ENCODE data around the gene CCDC146.
"Not testable (repeated sequence)": the region's sequence is repeated elsewhere in the genome, so short reads cannot be mapped to it uniquely, and the experiment has no call there.

CCDC146 gene

DNA sequence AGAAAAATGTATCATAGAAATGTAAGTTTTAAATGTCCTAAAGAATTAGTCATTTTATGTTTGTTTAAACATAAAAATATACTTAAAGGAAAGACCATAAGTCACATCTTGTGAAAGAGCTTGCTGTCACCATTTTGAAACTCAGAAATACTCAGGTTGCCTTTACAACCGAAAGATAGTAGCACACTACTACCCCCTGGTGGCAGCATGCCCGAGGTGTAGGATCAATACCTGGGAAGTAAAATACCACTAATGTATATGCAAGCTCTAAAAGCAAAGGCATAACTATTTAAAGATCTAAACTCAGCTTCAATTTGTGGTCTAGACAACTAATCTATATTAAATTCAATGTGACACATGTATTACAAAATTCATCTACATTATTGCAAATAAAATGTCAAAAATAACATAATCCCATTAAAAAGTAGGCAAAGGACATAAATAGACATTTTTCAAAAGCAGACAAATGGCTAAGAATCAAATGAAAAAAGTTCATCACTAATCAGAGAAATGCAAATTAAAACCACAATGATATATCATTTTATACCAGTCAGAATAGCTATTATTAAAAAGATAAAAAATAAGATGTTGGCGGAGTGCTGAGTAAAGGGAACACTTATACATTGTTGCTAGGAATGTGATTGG is 124.9 kb downstream of the CCDC146 start:
- peak; percentile 78 for DNase-seq

GRCh38 chr7:77248154-77248553 is 125.7 kb downstream of the CCDC146 start:
- no peak for DNase-seq

DNA sequence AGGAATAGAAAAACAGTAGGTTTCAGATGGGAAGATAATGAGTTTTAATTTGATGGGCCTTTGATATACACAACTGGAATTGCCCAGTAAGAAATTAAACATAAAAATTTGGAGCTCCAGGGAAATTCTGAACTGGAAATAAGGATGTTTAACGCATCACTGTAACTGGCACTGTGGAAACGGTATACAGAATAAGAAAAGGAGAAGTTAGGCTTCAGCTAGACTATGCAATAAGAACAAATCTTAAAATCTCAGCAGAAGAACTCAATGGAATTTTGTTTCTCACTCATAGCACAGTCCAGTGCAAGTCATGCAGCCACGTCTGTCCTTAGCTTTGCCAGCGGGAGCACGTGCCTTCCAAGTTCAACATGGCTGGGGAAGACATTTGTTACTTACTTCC is 130.1 kb downstream of the CCDC146 start:
- no peak for DNase-seq

DNA sequence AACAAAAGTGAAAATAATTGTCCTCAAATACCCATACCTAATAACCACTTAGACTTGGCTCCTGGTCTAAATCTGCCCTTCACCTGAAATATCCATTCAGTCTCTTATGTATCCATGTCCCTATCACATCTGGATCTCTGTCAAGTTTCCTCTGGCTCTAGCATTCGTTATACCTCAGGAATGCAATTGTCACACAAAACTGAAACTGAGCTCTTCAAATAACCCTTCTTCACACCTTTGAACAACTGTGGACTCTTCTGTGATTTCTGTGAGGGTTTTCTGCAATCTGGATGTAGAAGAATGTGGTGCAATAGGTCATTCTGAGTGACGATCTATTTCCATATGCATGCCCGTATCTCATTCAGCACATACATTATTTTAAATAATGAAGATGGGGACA is 130.7 kb downstream of the CCDC146 start:
- no peak for DNase-seq

DNA sequence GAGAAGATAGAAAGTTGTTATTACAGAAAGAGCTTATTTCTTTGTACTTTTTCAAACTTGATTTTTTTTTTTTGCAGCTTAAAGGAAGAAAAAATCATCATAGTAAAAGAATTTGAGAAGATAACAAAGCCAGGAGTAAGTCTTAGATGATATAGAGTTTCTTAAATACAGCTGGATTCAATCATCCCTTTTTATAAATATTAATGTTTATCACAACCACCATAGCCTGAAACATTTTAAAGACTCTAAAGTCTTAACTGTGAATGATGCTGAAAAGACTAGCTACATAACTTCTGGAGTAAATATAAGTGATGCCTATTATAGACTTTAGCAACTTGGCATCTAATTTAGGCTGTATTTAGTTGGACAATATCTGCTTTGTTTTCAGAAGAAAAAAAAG is 132.0 kb downstream of the CCDC146 start:
- DNase-seq, result no peak

- no peak for DNase-seq
Observed at GRCh38 chr7:77254915-77255314, 132.5 kb downstream of the CCDC146 start.

DNA sequence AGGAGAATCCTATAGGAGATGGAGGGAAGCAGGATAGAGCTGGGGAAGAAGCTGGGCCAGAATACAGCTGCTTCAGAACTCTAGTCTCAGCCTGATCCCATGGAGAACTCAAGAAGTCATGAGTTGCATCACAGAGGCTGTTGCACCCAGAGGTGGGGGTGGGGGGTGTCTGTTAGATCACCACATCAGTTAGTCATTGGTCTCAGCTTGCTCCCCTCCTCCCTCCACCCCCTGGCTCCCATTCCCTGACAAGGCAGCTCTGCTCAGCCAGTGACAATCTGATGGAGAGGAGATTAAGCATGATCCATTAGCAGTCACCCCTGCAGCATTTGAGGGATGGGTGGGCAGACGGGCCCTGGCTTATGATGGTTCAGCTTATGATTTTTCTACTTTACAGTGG is 135.6 kb downstream of the CCDC146 start:
- DNase-seq, result no peak

DNA sequence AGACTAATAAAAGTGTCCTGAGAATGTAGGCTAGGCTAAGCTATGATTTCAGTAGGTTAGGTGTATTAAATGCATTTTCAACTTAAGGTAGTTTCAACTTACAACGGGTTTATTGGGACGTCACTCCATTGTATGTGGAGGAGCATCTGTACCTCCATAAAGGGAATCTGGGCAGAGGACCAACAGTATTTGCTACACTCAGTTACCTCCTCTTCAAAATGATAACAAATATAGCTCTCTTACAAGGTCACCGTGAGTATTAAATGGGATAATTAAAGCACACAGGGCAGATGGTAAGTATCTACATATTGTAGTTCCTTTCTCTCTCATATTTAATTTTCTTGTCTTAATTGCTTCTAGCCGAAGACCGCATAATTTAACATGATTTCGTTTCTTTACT is 136.2 kb downstream of the CCDC146 start:
- no peak for DNase-seq

GRCh38 chr7:77262316-77262715 is 139.9 kb downstream of the CCDC146 start:
- no peak for DNase-seq

GRCh38 chr7:77265666-77266065 is 143.3 kb downstream of the CCDC146 start:
- DNase-seq, result no peak

- no peak for DNase-seq
Observed at GRCh38 chr7:77266291-77266794, 143.9 kb downstream of the CCDC146 start.

DNA sequence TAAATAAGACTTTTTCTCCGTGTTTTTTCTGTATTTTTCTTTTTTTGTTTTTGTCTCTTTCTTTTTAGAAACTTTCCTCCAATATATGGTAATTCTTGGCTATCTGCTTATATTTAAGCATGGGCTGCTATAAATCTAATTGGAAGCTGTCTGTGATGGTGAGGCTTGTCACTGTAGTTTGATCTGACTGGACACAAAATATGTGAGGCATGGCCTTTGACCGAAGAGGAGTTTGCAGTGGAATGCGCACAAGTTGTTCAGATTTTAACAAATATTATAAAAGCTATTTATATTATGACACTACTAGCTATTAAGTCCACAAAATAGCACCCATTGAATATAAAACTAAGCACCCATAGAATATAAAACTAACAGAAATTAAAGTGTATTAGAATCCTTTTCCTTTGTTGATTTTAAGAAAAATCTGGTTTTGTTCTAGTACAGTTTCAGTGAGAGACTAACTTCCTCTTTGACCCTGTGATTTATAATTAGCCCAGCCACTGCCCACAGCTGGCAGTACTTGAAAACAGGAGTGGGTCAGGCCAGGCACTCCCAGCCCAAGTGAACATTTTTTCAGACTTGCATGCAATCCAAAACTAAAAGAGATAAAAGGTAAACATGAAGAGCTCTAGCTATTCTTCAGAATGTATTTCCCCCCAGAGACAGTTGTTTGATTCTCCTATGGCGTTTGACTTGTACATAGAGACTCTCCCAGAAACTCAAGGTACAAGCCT is 147.1 kb downstream of the CCDC146 start:
- DNase-seq, result no peak

- no peak for DNase-seq
Observed at GRCh38 chr7:77270094-77270480, 147.7 kb downstream of the CCDC146 start.

DNA sequence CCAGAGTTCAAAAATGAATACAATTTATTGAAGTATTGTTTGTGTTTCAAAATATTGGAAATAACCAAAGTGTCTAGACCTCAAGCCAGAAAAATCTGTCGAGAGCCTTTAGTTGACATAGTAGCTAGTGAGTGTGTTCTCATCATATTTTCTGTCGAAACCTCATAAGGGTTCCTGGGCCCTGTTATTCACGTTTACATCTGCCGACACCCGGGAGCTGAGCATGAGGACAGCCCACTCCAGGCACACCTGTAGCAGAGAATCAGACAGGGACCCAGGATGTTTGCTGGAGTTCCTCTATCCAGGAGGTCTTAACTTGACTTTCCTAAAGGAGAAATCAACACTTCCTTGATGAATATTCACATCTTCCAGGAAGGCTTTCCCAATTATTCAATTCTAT is 149.4 kb downstream of the CCDC146 start:
- DNase-seq, result no peak

DNA sequence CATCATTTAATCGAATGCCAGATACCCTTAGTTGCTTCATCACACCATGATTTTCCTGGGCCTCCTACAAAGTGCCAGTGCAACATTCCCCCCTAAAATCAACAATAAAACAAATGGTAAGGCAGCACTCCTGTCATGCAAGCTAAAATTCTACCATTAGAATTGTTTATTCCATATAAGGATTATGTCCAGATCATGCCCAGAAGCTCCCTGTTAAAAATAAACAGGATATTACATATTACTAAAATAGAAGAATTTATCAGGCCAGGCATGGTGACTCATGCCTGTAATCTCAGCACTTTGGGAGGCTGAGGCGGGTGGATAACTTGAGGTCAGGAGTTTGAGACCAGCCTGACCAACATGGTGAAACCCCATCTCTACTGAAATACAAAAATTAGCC is 153.2 kb downstream of the CCDC146 start:
- not testable (repeated sequence) for DNase-seq

- no peak for DNase-seq
Observed at GRCh38 chr7:77276120-77276519, 153.7 kb downstream of the CCDC146 start.

DNA sequence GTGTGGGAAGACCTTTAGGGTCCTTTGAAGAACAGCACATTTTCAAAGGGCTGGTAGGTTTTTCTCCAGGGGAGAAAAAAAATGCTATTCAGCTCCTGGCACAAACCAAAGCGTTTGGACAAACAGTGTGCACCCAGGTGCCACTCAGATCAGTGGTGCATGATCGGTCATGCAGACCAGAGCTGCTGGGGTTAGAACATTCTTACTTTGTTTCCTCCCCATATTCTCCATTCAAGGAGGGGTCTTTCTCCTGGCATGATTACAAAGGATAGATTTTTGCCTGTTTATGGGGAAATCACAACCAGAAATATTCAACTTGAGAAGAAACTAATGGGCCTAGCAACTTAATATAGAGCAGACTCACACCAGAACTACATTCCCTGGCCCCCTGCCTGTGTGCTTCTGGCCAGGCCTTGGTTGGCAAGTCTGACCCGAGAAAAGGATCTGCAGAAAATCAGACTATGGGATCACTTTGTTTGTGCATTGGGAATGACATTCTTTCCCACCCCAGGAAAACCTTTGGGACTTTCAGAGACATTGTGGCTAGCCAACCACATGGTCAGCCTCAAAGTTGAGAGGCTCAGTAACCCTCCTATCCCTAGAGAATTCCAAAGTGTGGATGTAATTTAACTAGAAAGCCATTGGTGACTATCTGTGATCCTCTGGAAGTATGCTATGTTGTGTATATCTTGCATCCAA is 159.5 kb downstream of the CCDC146 start:
- DNase-seq, result no peak

- no peak for DNase-seq
Observed at GRCh38 chr7:77282897-77283296, 160.5 kb downstream of the CCDC146 start.

DNA sequence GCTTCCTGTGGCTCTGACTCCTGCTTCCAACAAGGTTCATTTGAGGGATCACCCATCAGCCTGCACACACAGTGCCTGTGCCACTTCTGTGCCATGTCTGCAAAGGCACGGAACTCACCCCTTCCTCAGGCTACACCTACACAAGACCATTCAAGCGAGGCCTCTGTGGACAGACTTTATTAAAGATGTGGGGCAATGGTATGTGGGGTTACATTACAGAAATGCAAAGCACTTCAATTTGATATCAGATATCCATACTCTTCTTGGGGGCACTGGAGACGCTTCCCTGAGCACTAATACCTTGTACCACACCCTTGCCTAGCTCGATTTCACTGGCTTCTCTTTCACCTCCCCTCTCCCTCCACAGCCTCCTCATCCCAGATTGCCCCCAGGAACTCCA is 161.6 kb downstream of the CCDC146 start:
- DNase-seq, result no peak

DNA sequence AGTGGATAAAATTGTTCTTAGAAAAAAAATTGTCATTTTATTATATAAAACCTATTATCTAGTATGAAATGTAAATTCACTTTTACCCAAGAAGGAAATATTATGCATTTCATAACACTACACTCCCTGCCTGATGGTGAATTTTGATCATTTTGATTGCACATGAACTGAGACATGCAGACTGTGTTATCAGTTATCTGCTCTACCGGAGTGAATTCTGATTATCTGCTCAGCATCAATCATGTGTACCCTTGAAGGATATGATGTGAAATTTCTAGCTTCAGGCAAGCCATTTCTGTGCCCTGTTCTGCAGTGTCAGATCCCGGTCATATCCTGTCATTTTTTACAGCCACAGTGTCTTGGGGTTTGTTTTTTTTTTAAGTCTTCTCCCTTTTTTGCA is 162.2 kb downstream of the CCDC146 start:
- no peak for DNase-seq

- DNase-seq, result no peak
Observed at GRCh38 chr7:77288676-77289320, 166.4 kb downstream of the CCDC146 start.

DNA sequence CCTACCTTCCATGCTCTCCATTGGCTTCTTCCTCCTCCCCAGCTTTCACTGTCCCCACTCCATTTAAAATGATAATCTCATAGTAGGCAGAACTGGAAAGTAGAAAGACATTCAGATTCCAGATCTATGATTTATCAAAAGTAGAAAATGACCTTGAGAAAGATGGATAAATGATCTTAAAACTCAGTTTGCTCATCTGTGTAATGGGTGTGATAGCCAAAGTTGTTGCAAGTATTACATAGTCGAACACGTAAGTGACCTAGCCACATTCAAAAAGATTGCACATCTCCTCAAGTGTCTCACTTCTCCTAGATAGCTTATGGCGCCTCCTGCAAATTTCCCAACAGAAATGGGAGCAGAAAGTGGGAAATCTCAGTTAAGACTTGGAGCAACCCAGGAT is 167.0 kb downstream of the CCDC146 start:
- no peak for DNase-seq

DNA sequence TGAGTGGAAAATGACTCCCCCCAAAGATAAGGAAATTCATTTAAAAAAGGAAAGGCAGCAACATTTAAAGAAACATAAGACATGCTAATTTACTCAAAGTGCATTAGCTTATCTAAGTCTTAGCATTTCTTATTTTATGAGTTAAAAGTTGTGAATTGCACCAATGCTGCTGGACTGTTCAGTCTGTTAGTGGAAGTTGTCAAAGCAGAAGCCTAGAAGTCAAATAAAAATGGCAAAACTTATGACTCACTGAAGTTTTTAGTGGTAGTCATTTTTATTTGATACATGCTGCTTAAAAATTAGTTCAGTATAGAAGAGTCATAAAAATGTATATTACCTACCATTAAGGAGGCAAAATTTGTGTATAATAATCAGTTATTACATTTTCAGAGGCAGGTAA is 168.0 kb downstream of the CCDC146 start:
- DNase-seq, result no peak
